ENCODE measurements around the gene RFT1.

RFT1 gene, protein sequence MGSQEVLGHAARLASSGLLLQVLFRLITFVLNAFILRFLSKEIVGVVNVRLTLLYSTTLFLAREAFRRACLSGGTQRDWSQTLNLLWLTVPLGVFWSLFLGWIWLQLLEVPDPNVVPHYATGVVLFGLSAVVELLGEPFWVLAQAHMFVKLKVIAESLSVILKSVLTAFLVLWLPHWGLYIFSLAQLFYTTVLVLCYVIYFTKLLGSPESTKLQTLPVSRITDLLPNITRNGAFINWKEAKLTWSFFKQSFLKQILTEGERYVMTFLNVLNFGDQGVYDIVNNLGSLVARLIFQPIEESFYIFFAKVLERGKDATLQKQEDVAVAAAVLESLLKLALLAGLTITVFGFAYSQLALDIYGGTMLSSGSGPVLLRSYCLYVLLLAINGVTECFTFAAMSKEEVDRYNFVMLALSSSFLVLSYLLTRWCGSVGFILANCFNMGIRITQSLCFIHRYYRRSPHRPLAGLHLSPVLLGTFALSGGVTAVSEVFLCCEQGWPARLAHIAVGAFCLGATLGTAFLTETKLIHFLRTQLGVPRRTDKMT

DNA sequence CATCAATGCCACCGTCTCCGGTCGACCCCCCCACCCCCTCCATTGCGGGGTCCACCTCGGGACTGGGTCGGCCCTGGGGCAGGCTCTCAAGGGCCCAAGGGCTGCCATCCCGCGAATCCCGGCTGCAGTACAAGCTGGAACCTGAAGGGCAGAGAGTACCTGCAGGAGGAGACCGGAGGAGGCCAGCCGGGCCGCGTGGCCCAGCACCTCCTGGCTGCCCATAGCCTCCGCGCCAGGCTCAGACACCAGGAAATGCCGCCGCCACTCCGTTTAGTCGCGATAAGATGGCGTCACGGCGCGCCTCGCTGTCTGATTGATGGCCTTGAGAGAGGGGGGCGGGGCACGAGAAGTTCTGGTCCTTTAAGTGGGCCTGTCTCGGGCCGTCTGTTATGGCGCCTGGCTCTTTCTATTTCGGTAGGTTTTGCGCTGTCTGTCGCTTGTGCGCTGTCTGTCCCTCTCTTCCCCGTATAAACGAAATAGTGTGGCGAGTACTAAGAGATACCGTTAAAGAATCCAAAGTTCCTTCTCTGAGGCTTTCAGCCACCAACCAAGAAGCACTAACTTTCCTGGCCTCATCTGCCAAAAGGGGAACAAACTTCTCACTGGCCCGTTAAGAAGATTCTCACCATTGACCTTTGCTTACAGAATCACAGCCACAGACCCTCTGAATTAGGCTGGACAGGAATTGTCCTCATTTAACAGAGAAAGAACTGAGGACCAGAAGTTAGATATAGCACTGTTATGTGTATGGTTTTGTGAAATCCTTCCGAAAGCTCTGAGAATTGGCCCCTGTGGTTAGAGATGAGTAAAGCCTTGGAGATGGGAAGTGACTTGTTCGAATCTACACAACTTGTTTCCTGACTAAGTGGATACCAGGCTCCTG lies at the start of gene RFT1:
RFT1 (minus strand) TSS at position 257 of the 883 bp plus-strand sequence; CDS start at position 222, 35 bp downstream.
- H3K4me2 ChIP-seq (ENCODE audit: low read length): peak within 1 kb of the TSS; percentile 84
- no peaks in the 10 kb centered on the region for H3F3A ChIP-seq (ENCODE audit: insufficient read depth, low read length)
- H3K9me3 ChIP-seq (ENCODE audit: low read length): no peaks in the 10 kb centered on the region
- peak within 1 kb of the TSS; percentile 3; the same call in 1 of the 2 replicates for H2AFZ ChIP-seq (ENCODE audit: low read length)
- peaks cover 17% of the 10 kb centered on the region for H3K36me3 ChIP-seq (ENCODE audit: insufficient read depth, low read length)
- peaks cover 25% of the 10 kb centered on the region for H3K4me1 ChIP-seq (ENCODE audit: insufficient read depth, low read length, severe bottlenecking)
- peaks cover 18% of the 10 kb centered on the region for H3K79me2 ChIP-seq (ENCODE audit: insufficient read depth, low read length)
- TF ChIP-seq, protein P1, sequence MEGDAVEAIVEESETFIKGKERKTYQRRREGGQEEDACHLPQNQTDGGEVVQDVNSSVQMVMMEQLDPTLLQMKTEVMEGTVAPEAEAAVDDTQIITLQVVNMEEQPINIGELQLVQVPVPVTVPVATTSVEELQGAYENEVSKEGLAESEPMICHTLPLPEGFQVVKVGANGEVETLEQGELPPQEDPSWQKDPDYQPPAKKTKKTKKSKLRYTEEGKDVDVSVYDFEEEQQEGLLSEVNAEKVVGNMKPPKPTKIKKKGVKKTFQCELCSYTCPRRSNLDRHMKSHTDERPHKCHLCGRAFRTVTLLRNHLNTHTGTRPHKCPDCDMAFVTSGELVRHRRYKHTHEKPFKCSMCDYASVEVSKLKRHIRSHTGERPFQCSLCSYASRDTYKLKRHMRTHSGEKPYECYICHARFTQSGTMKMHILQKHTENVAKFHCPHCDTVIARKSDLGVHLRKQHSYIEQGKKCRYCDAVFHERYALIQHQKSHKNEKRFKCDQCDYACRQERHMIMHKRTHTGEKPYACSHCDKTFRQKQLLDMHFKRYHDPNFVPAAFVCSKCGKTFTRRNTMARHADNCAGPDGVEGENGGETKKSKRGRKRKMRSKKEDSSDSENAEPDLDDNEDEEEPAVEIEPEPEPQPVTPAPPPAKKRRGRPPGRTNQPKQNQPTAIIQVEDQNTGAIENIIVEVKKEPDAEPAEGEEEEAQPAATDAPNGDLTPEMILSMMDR (IDR thresholded peaks at IDR 0.05; ENCODE audit: low read length): no peak
- TF ChIP-seq EZH2 (IDR thresholded peaks at IDR 0.05; ENCODE audit: borderline replicate concordance, low read length): no peak
- peak within 1 kb of the TSS; percentile 94 for H3K4me3 ChIP-seq (ENCODE audit: low read depth, low read length, poor library complexity, severe bottlenecking)
- no peaks in the 10 kb centered on the region for H3K9me2 ChIP-seq (ENCODE audit: low read depth, low read length)
- H3K9ac ChIP-seq (ENCODE audit: low read length): peak within 1 kb of the TSS; percentile 95
- peak within 1 kb of the TSS; percentile 43 for H3K27ac ChIP-seq (ENCODE audit: low read depth, low read length, poor library complexity, severe bottlenecking)
- H3K27me3 ChIP-seq (ENCODE audit: insufficient read depth, low read length): no peaks in the 10 kb centered on the region
- no peaks in the 10 kb centered on the region for H4K20me1 ChIP-seq (ENCODE audit: insufficient read depth, low read length)

DNA sequence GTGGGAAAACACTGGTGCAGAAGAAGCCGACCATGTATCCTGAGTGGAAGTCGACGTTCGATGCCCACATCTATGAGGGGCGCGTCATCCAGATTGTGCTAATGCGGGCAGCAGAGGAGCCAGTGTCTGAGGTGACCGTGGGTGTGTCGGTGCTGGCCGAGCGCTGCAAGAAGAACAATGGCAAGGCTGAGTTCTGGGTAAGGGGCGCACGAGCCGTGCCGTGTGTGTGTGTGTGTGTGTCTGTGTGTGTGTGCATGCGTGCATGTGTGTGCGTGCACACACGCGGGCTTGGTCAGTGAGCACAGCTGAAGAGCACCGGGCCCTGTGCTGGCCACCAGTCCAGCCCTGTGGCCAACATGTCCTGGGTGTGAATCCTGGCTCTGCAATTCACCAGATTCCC lies 49.3 kb upstream of the RFT1 start:
- no peaks in the 10 kb centered on the region for H3K27me3 ChIP-seq (ENCODE audit: insufficient read depth, low read length)
- H2AFZ ChIP-seq (ENCODE audit: low read length): no peak overlapping the region
- no peaks in the 10 kb centered on the region for H3F3A ChIP-seq (ENCODE audit: insufficient read depth, low read length)
- H3K9me3 ChIP-seq (ENCODE audit: low read length): no peaks in the 10 kb centered on the region
- H3K4me2 ChIP-seq (ENCODE audit: low read length): no peak overlapping the region
- no peak overlapping the region for H3K9ac ChIP-seq (ENCODE audit: low read length)
- H3K9me2 ChIP-seq (ENCODE audit: low read depth, low read length): no peaks in the 10 kb centered on the region
- no peak overlapping the region for H3K4me3 ChIP-seq (ENCODE audit: low read depth, low read length, poor library complexity, severe bottlenecking)
- no peaks in the 10 kb centered on the region for H4K20me1 ChIP-seq (ENCODE audit: insufficient read depth, low read length)
- H3K27ac ChIP-seq (ENCODE audit: low read depth, low read length, poor library complexity, severe bottlenecking): peak overlapping the region; percentile 75
- TF ChIP-seq EZH2 (IDR thresholded peaks at IDR 0.05; ENCODE audit: borderline replicate concordance, low read length): no peak
- TF ChIP-seq, protein P1 (IDR thresholded peaks at IDR 0.05; ENCODE audit: low read length): no peak
- H3K79me2 ChIP-seq (ENCODE audit: insufficient read depth, low read length): no peaks in the 10 kb centered on the region
- H3K4me1 ChIP-seq (ENCODE audit: insufficient read depth, low read length, severe bottlenecking): peaks cover 24% of the 10 kb centered on the region
- no peaks in the 10 kb centered on the region for H3K36me3 ChIP-seq (ENCODE audit: insufficient read depth, low read length)

DNA sequence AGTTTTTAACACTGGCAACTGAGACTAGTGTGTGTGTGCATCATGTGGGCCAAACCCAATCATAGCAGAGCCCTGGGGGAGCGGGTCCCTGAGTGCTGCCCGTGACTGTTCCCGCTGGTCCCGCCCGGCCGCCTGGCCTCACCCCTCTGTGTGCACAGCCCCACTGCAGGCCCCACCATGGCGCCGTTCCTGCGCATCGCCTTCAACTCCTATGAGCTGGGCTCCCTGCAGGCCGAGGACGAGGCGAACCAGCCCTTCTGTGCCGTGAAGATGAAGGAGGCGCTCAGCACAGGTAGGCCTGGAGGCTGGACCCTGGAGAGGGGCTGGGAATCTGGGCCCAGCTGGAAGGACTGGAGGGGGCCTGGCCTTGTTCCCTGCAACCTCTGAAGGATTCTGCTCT lies 48.0 kb upstream of the RFT1 start:
- Histone ChIP-seq H3K4me3 (ENCODE audit: low read depth, low read length, poor library complexity, severe bottlenecking) (no peak overlapping the region), H3F3A (ENCODE audit: insufficient read depth, low read length) (no peaks in the 10 kb centered on the region), H3K36me3 (ENCODE audit: insufficient read depth, low read length) (peaks cover 7% of the 10 kb centered on the region; the same call in 1 of the 2 replicates), H3K9me2 (ENCODE audit: low read depth, low read length) (no peaks in the 10 kb centered on the region), H3K27ac (ENCODE audit: low read depth, low read length, poor library complexity, severe bottlenecking) (no peak overlapping the region), H4K20me1 (ENCODE audit: insufficient read depth, low read length) (no peaks in the 10 kb centered on the region), H3K4me2 (ENCODE audit: low read length) (no peak overlapping the region), H3K9ac (ENCODE audit: low read length) (no peak overlapping the region), H3K9me3 (ENCODE audit: low read length) (no peaks in the 10 kb centered on the region), H3K79me2 (ENCODE audit: insufficient read depth, low read length) (no peaks in the 10 kb centered on the region), H3K27me3 (ENCODE audit: insufficient read depth, low read length) (no peaks in the 10 kb centered on the region), H2AFZ (ENCODE audit: low read length) (no peak overlapping the region), H3K4me1 (ENCODE audit: insufficient read depth, low read length, severe bottlenecking) (peaks cover 30% of the 10 kb centered on the region)
- TF ChIP-seq EZH2 (IDR thresholded peaks at IDR 0.05; ENCODE audit: borderline replicate concordance, low read length): no peak
- TF ChIP-seq, protein P1 (IDR thresholded peaks at IDR 0.05; ENCODE audit: low read length): no peak

All from OCI-LY1 (cell line).